ENCODE results near the gene ARSK. TPM values are rescaled to one million over a fixed set of nuclear protein-coding genes. Genes with fewer than 3 reads are reported as not detected.

ARSK gene
- total and polyA plus RNA-seq, 10 of the 15 experiments (the other 5 are each of a cell fraction or from before 2014, with no cell fraction given) = 1.6 to 9.5 (median 5.8) TPM

DNA sequence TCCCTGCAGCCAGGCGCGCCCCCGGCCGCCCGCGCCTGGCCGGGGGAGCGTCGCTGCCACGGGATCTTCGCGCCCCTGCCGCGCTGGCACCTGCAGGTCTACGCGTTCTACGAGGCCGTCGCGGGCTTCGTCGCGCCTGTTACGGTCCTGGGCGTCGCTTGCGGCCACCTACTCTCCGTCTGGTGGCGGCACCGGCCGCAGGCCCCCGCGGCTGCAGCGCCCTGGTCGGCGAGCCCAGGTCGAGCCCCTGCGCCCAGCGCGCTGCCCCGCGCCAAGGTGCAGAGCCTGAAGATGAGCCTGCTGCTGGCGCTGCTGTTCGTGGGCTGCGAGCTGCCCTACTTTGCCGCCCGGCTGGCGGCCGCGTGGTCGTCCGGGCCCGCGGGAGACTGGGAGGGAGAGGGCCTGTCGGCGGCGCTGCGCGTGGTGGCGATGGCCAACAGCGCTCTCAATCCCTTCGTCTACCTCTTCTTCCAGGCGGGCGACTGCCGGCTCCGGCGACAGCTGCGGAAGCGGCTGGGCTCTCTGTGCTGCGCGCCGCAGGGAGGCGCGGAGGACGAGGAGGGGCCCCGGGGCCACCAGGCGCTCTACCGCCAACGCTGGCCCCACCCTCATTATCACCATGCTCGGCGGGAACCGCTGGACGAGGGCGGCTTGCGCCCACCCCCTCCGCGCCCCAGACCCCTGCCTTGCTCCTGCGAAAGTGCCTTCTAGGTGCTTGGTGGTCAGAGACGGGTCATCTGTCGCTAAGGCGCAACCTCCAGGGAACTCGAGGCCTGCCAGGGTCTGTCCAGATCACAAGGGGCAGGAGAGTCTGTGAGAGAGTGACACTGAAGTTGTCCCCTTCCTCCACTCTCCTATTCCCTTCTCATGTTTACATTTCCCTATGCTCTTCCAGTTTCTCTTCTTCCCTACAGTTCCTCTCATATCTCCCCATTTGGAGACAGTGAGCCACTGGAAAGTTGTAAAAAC is 66.3 kb downstream of the ARSK start (continued):
- TF ChIP-seq, protein P1, sequence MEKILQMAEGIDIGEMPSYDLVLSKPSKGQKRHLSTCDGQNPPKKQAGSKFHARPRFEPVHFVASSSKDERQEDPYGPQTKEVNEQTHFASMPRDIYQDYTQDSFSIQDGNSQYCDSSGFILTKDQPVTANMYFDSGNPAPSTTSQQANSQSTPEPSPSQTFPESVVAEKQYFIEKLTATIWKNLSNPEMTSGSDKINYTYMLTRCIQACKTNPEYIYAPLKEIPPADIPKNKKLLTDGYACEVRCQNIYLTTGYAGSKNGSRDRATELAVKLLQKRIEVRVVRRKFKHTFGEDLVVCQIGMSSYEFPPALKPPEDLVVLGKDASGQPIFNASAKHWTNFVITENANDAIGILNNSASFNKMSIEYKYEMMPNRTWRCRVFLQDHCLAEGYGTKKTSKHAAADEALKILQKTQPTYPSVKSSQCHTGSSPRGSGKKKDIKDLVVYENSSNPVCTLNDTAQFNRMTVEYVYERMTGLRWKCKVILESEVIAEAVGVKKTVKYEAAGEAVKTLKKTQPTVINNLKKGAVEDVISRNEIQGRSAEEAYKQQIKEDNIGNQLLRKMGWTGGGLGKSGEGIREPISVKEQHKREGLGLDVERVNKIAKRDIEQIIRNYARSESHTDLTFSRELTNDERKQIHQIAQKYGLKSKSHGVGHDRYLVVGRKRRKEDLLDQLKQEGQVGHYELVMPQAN (conservative IDR thresholded peaks at IDR 0.05) = no peak
- no peak for TF ChIP-seq SUZ12 (IDR thresholded peaks at IDR 0.05; ENCODE audit: unreplicated experiment)
- 0 out of 6 replicates have a peak, but pooled peaks of 1 of the 3 experiments have one; percentile 6 for TF ChIP-seq CTCF (IDR thresholded peaks at IDR 0.05 in 2 of 3, conservative IDR thresholded peaks at IDR 0.05 in 1 of 3; ENCODE audit: control insufficient read depth in 2 of 3, extremely low read depth in 1 of 3, insufficient read depth in 1 of 3, low read depth in 3 of 3, low read length in 3 of 3)
- no peak for TF ChIP-seq E4F1 (IDR thresholded peaks at IDR 0.05; ENCODE audit: borderline replicate concordance, partially characterized antibody)
- 0 out of 2 replicates have a peak, but pooled peaks have one; percentile 7 for TF ChIP-seq SMARCA5 (IDR thresholded peaks at IDR 0.05)
- TF ChIP-seq, protein P2, sequence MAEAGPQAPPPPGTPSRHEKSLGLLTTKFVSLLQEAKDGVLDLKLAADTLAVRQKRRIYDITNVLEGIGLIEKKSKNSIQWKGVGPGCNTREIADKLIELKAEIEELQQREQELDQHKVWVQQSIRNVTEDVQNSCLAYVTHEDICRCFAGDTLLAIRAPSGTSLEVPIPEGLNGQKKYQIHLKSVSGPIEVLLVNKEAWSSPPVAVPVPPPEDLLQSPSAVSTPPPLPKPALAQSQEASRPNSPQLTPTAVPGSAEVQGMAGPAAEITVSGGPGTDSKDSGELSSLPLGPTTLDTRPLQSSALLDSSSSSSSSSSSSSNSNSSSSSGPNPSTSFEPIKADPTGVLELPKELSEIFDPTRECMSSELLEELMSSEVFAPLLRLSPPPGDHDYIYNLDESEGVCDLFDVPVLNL (IDR thresholded peaks at IDR 0.05; ENCODE audit: low read depth, low read length) = no peak
- peak; percentile 64; the same call in 1 of the 2 replicates for TF ChIP-seq CREM (IDR thresholded peaks at IDR 0.05; ENCODE audit: low read depth)
- TF ChIP-seq HDGF (IDR thresholded peaks at IDR 0.05) = no peak
- no peak for TF ChIP-seq ZNF622 (IDR thresholded peaks at IDR 0.05)
- no peak for TF ChIP-seq RAD51 (IDR thresholded peaks at IDR 0.05)
- no peak for TF ChIP-seq CHD4 (IDR thresholded peaks at IDR 0.05)
- peak; percentile 95 for TF ChIP-seq RFX5 (IDR thresholded peaks at IDR 0.05; ENCODE audit: low read depth, low read length)
- 0 out of 2 replicates have a peak, but pooled peaks have one; percentile 10 for TF ChIP-seq ZNF687 (IDR thresholded peaks at IDR 0.05)
- TF ChIP-seq RAD21 (IDR thresholded peaks at IDR 0.05; ENCODE audit: insufficient read depth, low read depth, low read length) = no peak

All from GM12878 (cell line).